H1 (cell line): ENCODE data around the gene HIGD1B. TPM values are rescaled to one million over a fixed set of nuclear protein-coding genes. Genes with fewer than 3 reads are reported as not detected.

ENCODE experiments used
- CTCF ChIA-PET: fragments of 300-600 bp; sonication (Branson Sonifier 250); formaldehyde crosslinking; loops from one replicate; lab custom pipeline; 2021; ENCODE audit not compliant: partially characterized antibody; lab: Charles Lee
- POLR2A ChIA-PET: fragments of 300-600 bp; sonication (Branson Sonifier 250); formaldehyde crosslinking; loops from one replicate; lab custom pipeline; 2021; ENCODE audit warnings: inconsistent platforms; ENCODE audit not compliant: partially characterized antibody; lab: Charles Lee
- DNase-seq, 2 experiments: peaks; one replicate each; pipeline versions ENCODE4 v3.0.0 to v3.0.0-alpha.2; 2010 to 2022; ENCODE audit warnings: low spot score in 2 of 2, low read depth in 1 of 2, mixed read lengths in 1 of 2
- FAIRE-seq: peaks from 2 replicates; lab custom pipeline; 2011; peaks lifted over from hg19 to GRCh38; lab: Jason Lieb, UNC
- H2AFZ ChIP-seq: 2 replicates; pipeline ENCODE4 v1.8.1; 2012; ENCODE audit warnings: low read length, inconsistent platforms
- H2AK5ac ChIP-seq: 2 replicates; pipeline ENCODE4 v1.6.1; 2013; ENCODE audit warnings: low read depth, low read length
- H2BK120ac ChIP-seq: replicated peaks from 2 replicates; pipeline ENCODE3; 2013; ENCODE audit warnings: low read depth, low read length, inconsistent platforms
- H2BK12ac ChIP-seq: 2 replicates; pipeline ENCODE4 v1.6.1; 2013; ENCODE audit warnings: low read depth, low read length
- H2BK15ac ChIP-seq: 2 replicates; pipeline ENCODE4 v1.6.1; 2013; ENCODE audit warnings: low read length
- H2BK20ac ChIP-seq: 2 replicates; pipeline ENCODE4 v1.6.1; 2013; ENCODE audit warnings: low read length
- H2BK5ac ChIP-seq: 2 replicates; pipeline ENCODE4 v1.6.1; 2013; ENCODE audit warnings: low read depth, low read length
- H3K14ac ChIP-seq: 2 replicates; pipeline ENCODE4 v1.6.1; 2013; ENCODE audit warnings: inconsistent platforms; ENCODE audit not compliant: insufficient read length
- H3K18ac ChIP-seq: 2 replicates; pipeline ENCODE4 v1.6.1; 2013; ENCODE audit warnings: low read length; ENCODE audit errors: extremely low read depth
- H3K23ac ChIP-seq: 2 replicates; pipeline ENCODE4 v1.6.1; 2013; ENCODE audit warnings: inconsistent platforms; ENCODE audit not compliant: insufficient read length
- H3K23me2 ChIP-seq: 2 replicates; pipeline ENCODE4 v1.6.1; 2013; ENCODE audit warnings: low read depth, low read length
- H3K27ac ChIP-seq: 2 replicates; pipeline ENCODE4 v1.6.1; 2011; ENCODE audit warnings: low read depth, low read length, inconsistent platforms
- H3K27me3 ChIP-seq, 4 experiments: replicated peaks in 1 of 4; 1 replicate in 1 of 4; 2 replicates in 3 of 4; pipeline versions ENCODE4 v1.6.1 to v1.8.1; 2011 to 2013; ENCODE audit warnings: low read length in 3 of 4, mild to moderate bottlenecking in 3 of 4, inconsistent platforms in 2 of 4, mixed read lengths in 2 of 4, moderate library complexity in 1 of 4; ENCODE audit not compliant: control insufficient read depth in 3 of 4, insufficient read depth in 3 of 4; ENCODE audit errors: extremely low read depth in 1 of 4
- H3K36me3 ChIP-seq, 4 experiments: 2 replicates each; pipeline versions ENCODE4 v1.6.1 to v1.8.1; 2011 to 2013; ENCODE audit warnings: mild to moderate bottlenecking in 4 of 4, low read length in 3 of 4, moderate library complexity in 2 of 4, control low read depth in 1 of 4, inconsistent platforms in 1 of 4; ENCODE audit not compliant: insufficient read depth in 4 of 4, control insufficient read depth in 2 of 4
- H3K4ac ChIP-seq: replicated peaks from 2 replicates; pipeline ENCODE3; 2013; ENCODE audit warnings: low read length, low read depth, mixed read lengths, inconsistent platforms; ENCODE audit not compliant: insufficient read length
- H3K4me1 ChIP-seq, 4 experiments: replicated peaks in 1 of 4; 1 replicate in 1 of 4; 2 replicates in 3 of 4; pipeline versions ENCODE4 v1.6.1 to v1.8.1; 2011 to 2013; ENCODE audit warnings: low read length in 3 of 4, inconsistent platforms in 2 of 4, mixed read lengths in 1 of 4; ENCODE audit not compliant: insufficient read depth in 4 of 4, control insufficient read depth in 3 of 4
- H3K4me2 ChIP-seq, 2 experiments: 2 replicates each; pipeline versions ENCODE4 v1.6.1 to v1.8.1; 2011 to 2013; ENCODE audit warnings: low read depth in 2 of 2, low read length in 2 of 2, control low read depth in 1 of 2, inconsistent platforms in 1 of 2, mild to moderate bottlenecking in 1 of 2; ENCODE audit not compliant: insufficient read depth in 1 of 2
- H3K4me3 ChIP-seq, 4 experiments: fragments of 200-600, 300-600 bp in 1 of 4; sonication (generic), shearing (Covaris generic), sonication (Bioruptor Twin) in 1 of 4; 2 replicates each; pipeline versions ENCODE4 v1.5.1 to v1.8.1; 2011 to 2016; ENCODE audit warnings: low read length in 4 of 4, low read depth in 3 of 4, control low read depth in 2 of 4, inconsistent platforms in 2 of 4, mild to moderate bottlenecking in 2 of 4, mixed read lengths in 1 of 4, moderate library complexity in 1 of 4; ENCODE audit not compliant: insufficient read depth in 2 of 4; ENCODE audit errors: extremely low read depth in 1 of 4
- H3K56ac ChIP-seq: replicated peaks from 2 replicates; pipeline ENCODE3; 2013; ENCODE audit warnings: low read depth, mild to moderate bottlenecking, mixed read lengths, low read length, inconsistent platforms; ENCODE audit not compliant: insufficient read length
- H3K79me1 ChIP-seq: 2 replicates; pipeline ENCODE4 v1.6.1; 2013; ENCODE audit warnings: low read depth, low read length, control low read depth
- H3K79me2 ChIP-seq, 2 experiments: 2 replicates each; pipeline versions ENCODE4 v1.6.1 to v1.8.1; 2012 to 2013; ENCODE audit warnings: low read length in 2 of 2, mild to moderate bottlenecking in 2 of 2, inconsistent platforms in 1 of 2; ENCODE audit not compliant: insufficient read depth in 2 of 2, control insufficient read depth in 1 of 2
- H3K9ac ChIP-seq, 4 experiments: replicated peaks in 1 of 4; 1 replicate in 1 of 4; 2 replicates in 3 of 4; pipeline versions ENCODE4 v1.6.1 to v1.8.1; 2011 to 2013; ENCODE audit warnings: low read depth in 3 of 4, low read length in 3 of 4, control low read depth in 2 of 4, mild to moderate bottlenecking in 2 of 4, moderate library complexity in 2 of 4, inconsistent platforms in 1 of 4; ENCODE audit errors: extremely low read depth in 1 of 4
- H3K9me3 ChIP-seq, 2 experiments: 2 replicates each; pipeline versions ENCODE4 v1.6.1 to v1.8.1; 2012 to 2013; ENCODE audit warnings: mild to moderate bottlenecking in 2 of 2, moderate library complexity in 2 of 2, control low read depth in 1 of 2, inconsistent platforms in 1 of 2, low read depth in 1 of 2, low read length in 1 of 2, mixed read lengths in 1 of 2; ENCODE audit not compliant: insufficient read depth in 2 of 2
- H4K20me1 ChIP-seq, 2 experiments: replicated peaks in 1 of 2; 2 replicates each; pipeline versions ENCODE3 to v1.8.1; 2011 to 2013; ENCODE audit warnings: inconsistent platforms in 2 of 2, low read length in 2 of 2, mild to moderate bottlenecking in 1 of 2; ENCODE audit not compliant: insufficient read depth in 2 of 2, control insufficient read depth in 1 of 2
- H4K5ac ChIP-seq: 2 replicates; pipeline ENCODE4 v1.6.1; 2013; ENCODE audit warnings: low read length, low read depth, mixed read lengths, inconsistent platforms; ENCODE audit not compliant: insufficient read length
- H4K8ac ChIP-seq: 2 replicates; pipeline ENCODE4 v1.8.0; 2013; ENCODE audit warnings: mild to moderate bottlenecking, moderate library complexity, low read length, inconsistent platforms; ENCODE audit not compliant: insufficient read depth; ENCODE audit errors: extremely low read depth
- H4K91ac ChIP-seq: replicated peaks from 2 replicates; pipeline ENCODE3; 2013; ENCODE audit warnings: low read length, mixed read lengths, inconsistent platforms; ENCODE audit not compliant: insufficient read length
- JUND ChIP-seq: IDR thresholded peaks from 2 replicates; pipeline ENCODE4 v1.6.1; 2011; ENCODE audit warnings: mild to moderate bottlenecking, improper control_type of control experiment, low read length
- SP4 ChIP-seq: IDR thresholded peaks from 2 replicates; pipeline ENCODE4 v1.6.1; 2012; ENCODE audit warnings: low read length, inconsistent platforms
- WGBS, 2 experiments: shearing (Covaris generic) in 1 of 2; methylation state at CpG; one replicate each; pipeline versions ENCODE4 v1.1.6 to v1.1.7; 2013 to 2015; ENCODE audit warnings: low lambda C conversion rate in 2 of 2, mixed read lengths in 2 of 2, inconsistent platforms in 1 of 2, low coverage in 1 of 2, missing lambda C conversion rate in 1 of 2; ENCODE audit not compliant: insufficient replicate concordance in 2 of 2, insufficient coverage in 1 of 2, insufficient read length in 1 of 2; ENCODE audit errors: extremely low coverage in 1 of 2, missing lambda C conversion rate in 1 of 2; 5-methylcytosine and 5-hydroxymethylcytosine counted together
- polyA plus RNA-seq, 7 experiments: library from polyadenylated mRNA; depleted of rRNA in 3 of 7; stranded (reverse) in 5 of 7; unstranded in 2 of 7; fragments of >200 nt in 5 of 7; fragments of 200-250 nt in 2 of 7; gene quantifications; 1 replicate in 5 of 7; 2 replicates in 1 of 7; 4 replicates in 1 of 7; pipeline versions ENCODE4 v1.2.1 to v1.2.3, GENCODE V29; 2011 to 2013; ENCODE audit warnings: missing spikeins in 2 of 7, mixed read lengths in 2 of 7
- total RNA-seq: library from RNA; stranded (reverse); fragmentation: NEBNext Ultra II Directional; extraction: Animal tissue kit (Norgen Biotek cat#: 25700); gene quantifications from 2 replicates; pipeline ENCODE4 v1.2.1, GENCODE V29; 2021

HIGD1B gene
- total and polyA plus RNA-seq, 2 of the 8 experiments (the other 6 are each of a cell fraction or from before 2014, with no cell fraction given), result not detected

DNA sequence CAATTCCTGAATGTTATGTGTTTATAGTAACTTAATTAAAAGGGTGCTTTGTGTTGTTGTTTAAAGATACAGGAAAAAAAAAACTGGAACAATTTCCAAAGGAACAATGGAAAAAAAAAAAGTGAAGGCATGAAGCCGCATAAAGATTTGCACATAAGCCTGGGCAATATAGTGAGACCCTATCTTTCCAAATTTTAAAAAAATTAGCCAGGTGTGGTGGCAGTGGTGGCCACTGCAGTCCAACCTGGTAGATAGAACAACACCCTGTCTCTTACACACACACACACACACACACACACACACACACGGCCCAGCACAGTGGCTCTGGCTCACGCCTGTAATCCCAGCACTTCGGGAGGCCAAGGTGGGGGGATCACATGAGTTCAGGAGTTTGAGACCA, 39.5 kb upstream of the HIGD1B start:
- Histone ChIP-seq H3K23ac (no peak overlapping the region), H3K27ac (no peak overlapping the region), H4K91ac (no peak overlapping the region), H3K4me1 (no peaks in the 10 kb centered on the region), H3K4me3 (no peak overlapping the region), H3K79me2 (peaks cover 7 to 86% of the 10 kb centered on the region in 2 experiments; a peak in 3 of 4 replicates), H2BK15ac (no peak overlapping the region), H2BK20ac (no peak overlapping the region), H2AK5ac (no peak overlapping the region), H3K56ac (no peak overlapping the region), H4K20me1 (peaks cover 24 to 25% of the 10 kb centered on the region in 2 experiments), H3K4me2 (no peak overlapping the region), H3K9ac (no peak overlapping the region), H3K36me3 (peaks cover 10 to 30% (median 23%) of the 10 kb centered on the region in 4 experiments), H3K14ac (no peak overlapping the region), H2AFZ (no peak overlapping the region), H2BK120ac (no peak overlapping the region), H3K18ac (no peak overlapping the region), H4K8ac (no peak overlapping the region), H3K4ac (no peak overlapping the region), H3K9me3 (no peaks in the 10 kb centered on the region), H3K23me2 (no peaks in the 10 kb centered on the region), H3K79me1 (peaks cover 5% of the 10 kb centered on the region), H2BK5ac (no peak overlapping the region), H4K5ac (no peak overlapping the region), H2BK12ac (no peak overlapping the region), H3K27me3 (no peaks in the 10 kb centered on the region)
- FAIRE-seq, result no peak
- ChIA-PET CTCF (interaction anchor here (1.0 to 1.6 kb wide), 3 partner anchors 10 to 56 kb away, joined by 3 to 6 read pairs (median 4); no protein-coding TSS in a partner anchor), POLR2A (interaction anchor here (0.9 kb wide), 1 partner anchor 13 kb away, joined by 4 read pairs; no protein-coding TSS in a partner anchor)
- TF ChIP-seq JUND, result no peak
- TF ChIP-seq SP4, result no peak
- DNase-seq, result no peak
- WGBS, 2 experiments, result 95% methylated on average over 4 of the region's 4 CpGs; no CpG with 5 or more reads in 1 of the 2 experiments
